Esophagus muscularis mucosa (tissue), 3 donors: ENCODE results near the gene TBL1XR1.

ENCODE experiments used
- CTCF ChIP-seq, 3 experiments: fragments of 200-600 bp in 2 of 3; fragments of 450-650 bp in 1 of 3; sonication (generic) in 2 of 3; IDR thresholded peaks; one replicate each; pipeline ENCODE4 v1.5.1; 2017 to 2019; ENCODE audit warnings: antibody characterized with exemption in 3 of 3, mild to moderate bottlenecking in 2 of 3, moderate library complexity in 1 of 3
- POLR2A ChIP-seq: fragments of 450-650 bp; IDR thresholded peaks from one replicate; pipeline ENCODE4 v1.6.1; 2017; ENCODE audit warnings: antibody characterized with exemption, moderate library complexity, mild to moderate bottlenecking, low read depth

GRCh38 chr3:176992978-176993377 is 204.3 kb downstream of the TBL1XR1 start:
- TF ChIP-seq POLR2A: no peak
- no peak for TF ChIP-seq CTCF (IDR thresholded peaks at IDR 0.05)
